Lower leg skin (tissue), 3 donors: ENCODE results near the gene DCXR.

ENCODE experiments used
- CTCF ChIP-seq, 3 donors: fragments of 450-650 bp; IDR thresholded peaks; one replicate each; pipeline ENCODE4 v1.5.1; 2016; ENCODE audit warnings: antibody characterized with exemption in 3 of 3, mild to moderate bottlenecking in 3 of 3, moderate library complexity in 2 of 3
- POLR2A ChIP-seq, 2 donors: fragments of 450-650 bp; IDR thresholded peaks; one replicate each; pipeline ENCODE4 v1.6.1; 2016 to 2017; ENCODE audit warnings: antibody characterized with exemption in 2 of 2, mild to moderate bottlenecking in 1 of 2, moderate library complexity in 1 of 2

- TF ChIP-seq POLR2A (IDR thresholded peaks at IDR 0.05) (no peak), CTCF (IDR thresholded peaks at IDR 0.05) (no peak)
Observed at GRCh38 chr17:81998691-81999438, 38.6 kb downstream of the DCXR start.
